ENCODE data around the gene SERGEF. TPM values are rescaled to one million over a fixed set of nuclear protein-coding genes. Genes with fewer than 3 reads are reported as not detected.

The SERGEF gene
- total RNA-seq, 1 donor from 2014 or later = 39.5 TPM

GRCh38 chr11:17989306-17989705 is 23.5 kb downstream of the SERGEF start:
- intact Hi-C loops (cut with micrococcal nuclease) = no loop called here
- H3K4me3 Mint-ChIP-seq (ENCODE audit: low read depth) = no peak overlapping the region
- peaks cover 40% of the 10 kb centered on the region for H3K36me3 Mint-ChIP-seq (ENCODE audit: low read depth)

GRCh38 chr11:17988465-17988864 is 24.4 kb downstream of the SERGEF start:
- Mint-ChIP-seq H3K36me3 (ENCODE audit: low read depth) (peaks cover 49% of the 10 kb centered on the region), H3K27ac (no peak overlapping the region), H3K27me3 (ENCODE audit: low read depth) (no peaks in the 10 kb centered on the region), H3K4me3 (ENCODE audit: low read depth) (no peak overlapping the region), H3K9me3 (no peaks in the 10 kb centered on the region), H3K4me1 (ENCODE audit: low read depth) (peaks cover 2% of the 10 kb centered on the region)
- DNase-seq (ENCODE audit: low spot score) = no peak
- intact Hi-C loops (cut with micrococcal nuclease) = no loop called here

More at GRCh38 chr11:17989306-17989705, 23.5 kb downstream of the SERGEF start:
- Mint-ChIP-seq H3K9me3 (no peaks in the 10 kb centered on the region), H3K27ac (no peak overlapping the region), H3K27me3 (ENCODE audit: low read depth) (no peaks in the 10 kb centered on the region), H3K4me1 (ENCODE audit: low read depth) (peaks cover 2% of the 10 kb centered on the region)
- no peak for DNase-seq (ENCODE audit: low spot score)

- H3K27ac Mint-ChIP-seq = no peak overlapping the region
- H3K9me3 Mint-ChIP-seq = no peaks in the 10 kb centered on the region
- intact Hi-C loops (cut with micrococcal nuclease) = no loop called here
- no peaks in the 10 kb centered on the region for H3K27me3 Mint-ChIP-seq (ENCODE audit: low read depth)
- H3K4me3 Mint-ChIP-seq (ENCODE audit: low read depth) = no peak overlapping the region
- peaks cover 2% of the 10 kb centered on the region for H3K4me1 Mint-ChIP-seq (ENCODE audit: low read depth)
- DNase-seq (ENCODE audit: low spot score) = no peak
- peaks cover 52% of the 10 kb centered on the region for H3K36me3 Mint-ChIP-seq (ENCODE audit: low read depth)
These were observed 25.0 kb downstream of the SERGEF start for GRCh38 chr11:17987826-17988225.

GRCh38 chr11:17986711-17987220 is 26.1 kb downstream of the SERGEF start:
- intact Hi-C loops (cut with micrococcal nuclease) = no loop called here
- H3K27ac Mint-ChIP-seq = no peak overlapping the region
- H3K9me3 Mint-ChIP-seq = no peaks in the 10 kb centered on the region
- no peaks in the 10 kb centered on the region for H3K4me1 Mint-ChIP-seq (ENCODE audit: low read depth)
- H3K36me3 Mint-ChIP-seq (ENCODE audit: low read depth) = peaks cover 48% of the 10 kb centered on the region
- DNase-seq (ENCODE audit: low spot score) = no peak
- H3K27me3 Mint-ChIP-seq (ENCODE audit: low read depth) = no peaks in the 10 kb centered on the region
- H3K4me3 Mint-ChIP-seq (ENCODE audit: low read depth) = no peak overlapping the region

- no peaks in the 10 kb centered on the region for H3K27me3 Mint-ChIP-seq (ENCODE audit: low read depth)
- intact Hi-C loops (cut with micrococcal nuclease) = no loop called here
- H3K4me1 Mint-ChIP-seq (ENCODE audit: low read depth) = no peaks in the 10 kb centered on the region
- DNase-seq (ENCODE audit: low spot score) = no peak
- H3K36me3 Mint-ChIP-seq (ENCODE audit: low read depth) = peaks cover 46% of the 10 kb centered on the region
- H3K9me3 Mint-ChIP-seq = no peaks in the 10 kb centered on the region
- H3K4me3 Mint-ChIP-seq (ENCODE audit: low read depth) = no peak overlapping the region
- H3K27ac Mint-ChIP-seq = no peak overlapping the region
These were observed 26.7 kb downstream of the SERGEF start for GRCh38 chr11:17986007-17986710.

- H3K4me1 Mint-ChIP-seq (ENCODE audit: low read depth) = no peaks in the 10 kb centered on the region
- DNase-seq (ENCODE audit: low spot score) = no peak
- H3K9me3 Mint-ChIP-seq = no peaks in the 10 kb centered on the region
- H3K27me3 Mint-ChIP-seq (ENCODE audit: low read depth) = no peaks in the 10 kb centered on the region
- intact Hi-C loops (cut with micrococcal nuclease) = no loop called here
- no peak overlapping the region for H3K4me3 Mint-ChIP-seq (ENCODE audit: low read depth)
- no peak overlapping the region for H3K27ac Mint-ChIP-seq
- H3K36me3 Mint-ChIP-seq (ENCODE audit: low read depth) = peaks cover 45% of the 10 kb centered on the region
These were observed 27.3 kb downstream of the SERGEF start for GRCh38 chr11:17985517-17985916.

- no peak for DNase-seq (ENCODE audit: low spot score)
- Mint-ChIP-seq H3K36me3 (ENCODE audit: low read depth) (peaks cover 42% of the 10 kb centered on the region), H3K9me3 (no peaks in the 10 kb centered on the region), H3K4me3 (ENCODE audit: low read depth) (no peak overlapping the region), H3K27me3 (ENCODE audit: low read depth) (no peaks in the 10 kb centered on the region), H3K4me1 (ENCODE audit: low read depth) (no peaks in the 10 kb centered on the region), H3K27ac (no peak overlapping the region)
- intact Hi-C loops (cut with micrococcal nuclease) = no loop called here
These were observed 29.3 kb downstream of the SERGEF start for GRCh38 chr11:17983569-17983968.

- no peak overlapping the region for H3K27ac Mint-ChIP-seq
- no peaks in the 10 kb centered on the region for H3K4me1 Mint-ChIP-seq (ENCODE audit: low read depth)
- peaks cover 20% of the 10 kb centered on the region for H3K36me3 Mint-ChIP-seq (ENCODE audit: low read depth)
- H3K27me3 Mint-ChIP-seq (ENCODE audit: low read depth) = no peaks in the 10 kb centered on the region
- peak; percentile 9 for DNase-seq (ENCODE audit: low spot score)
- intact Hi-C loops (cut with micrococcal nuclease) = loop anchor here (1.0 to 2.0 kb wide), 3 partner anchors 219 to 381 kb away; no protein-coding TSS in a partner anchor
- H3K9me3 Mint-ChIP-seq = no peaks in the 10 kb centered on the region
- no peak overlapping the region for H3K4me3 Mint-ChIP-seq (ENCODE audit: low read depth)
These were observed 33.0 kb downstream of the SERGEF start for GRCh38 chr11:17979770-17980371.

GRCh38 chr11:17978553-17979287 is 34.1 kb downstream of the SERGEF start:
- no peaks in the 10 kb centered on the region for H3K27me3 Mint-ChIP-seq (ENCODE audit: low read depth)
- DNase-seq (ENCODE audit: low spot score) = no peak
- H3K9me3 Mint-ChIP-seq = no peaks in the 10 kb centered on the region
- intact Hi-C loops (cut with micrococcal nuclease) = loop anchor here (1.0 to 2.0 kb wide), 2 partner anchors 218 to 247 kb away; no protein-coding TSS in a partner anchor
- no peaks in the 10 kb centered on the region for H3K4me1 Mint-ChIP-seq (ENCODE audit: low read depth)
- no peak overlapping the region for H3K27ac Mint-ChIP-seq
- H3K4me3 Mint-ChIP-seq (ENCODE audit: low read depth) = no peak overlapping the region
- peaks cover 10% of the 10 kb centered on the region for H3K36me3 Mint-ChIP-seq (ENCODE audit: low read depth)

- H3K4me1 Mint-ChIP-seq (ENCODE audit: low read depth) = no peaks in the 10 kb centered on the region
- peaks cover 2% of the 10 kb centered on the region for H3K9me3 Mint-ChIP-seq
- H3K36me3 Mint-ChIP-seq (ENCODE audit: low read depth) = peaks cover 12% of the 10 kb centered on the region
- DNase-seq (ENCODE audit: low spot score) = no peak
- H3K27me3 Mint-ChIP-seq (ENCODE audit: low read depth) = no peaks in the 10 kb centered on the region
- intact Hi-C loops (cut with micrococcal nuclease) = no loop called here
- H3K27ac Mint-ChIP-seq = no peak overlapping the region
- H3K4me3 Mint-ChIP-seq (ENCODE audit: low read depth) = no peak overlapping the region
These were observed 36.2 kb downstream of the SERGEF start for GRCh38 chr11:17976651-17977050.

- DNase-seq (ENCODE audit: low spot score) = no peak
- Mint-ChIP-seq H3K27ac (no peak overlapping the region), H3K4me1 (ENCODE audit: low read depth) (no peaks in the 10 kb centered on the region), H3K9me3 (peaks cover 5% of the 10 kb centered on the region), H3K27me3 (ENCODE audit: low read depth) (no peaks in the 10 kb centered on the region), H3K36me3 (ENCODE audit: low read depth) (peaks cover 29% of the 10 kb centered on the region), H3K4me3 (ENCODE audit: low read depth) (no peak overlapping the region)
- intact Hi-C loops (cut with micrococcal nuclease) = no loop called here
These were observed 38.6 kb downstream of the SERGEF start for GRCh38 chr11:17974246-17974645.

GRCh38 chr11:17972987-17973386 is 39.9 kb downstream of the SERGEF start:
- no peak overlapping the region for H3K4me3 Mint-ChIP-seq (ENCODE audit: low read depth)
- H3K36me3 Mint-ChIP-seq (ENCODE audit: low read depth) = peaks cover 29% of the 10 kb centered on the region
- DNase-seq (ENCODE audit: low spot score) = no peak
- H3K27ac Mint-ChIP-seq = no peak overlapping the region
- intact Hi-C loops (cut with micrococcal nuclease) = no loop called here
- H3K4me1 Mint-ChIP-seq (ENCODE audit: low read depth) = no peaks in the 10 kb centered on the region
- H3K27me3 Mint-ChIP-seq (ENCODE audit: low read depth) = no peaks in the 10 kb centered on the region
- H3K9me3 Mint-ChIP-seq = peaks cover 5% of the 10 kb centered on the region

GRCh38 chr11:17968206-17968605 is 44.6 kb downstream of the SERGEF start:
- DNase-seq (ENCODE audit: low spot score) = no peak
- peaks cover 5% of the 10 kb centered on the region for H3K9me3 Mint-ChIP-seq
- H3K4me1 Mint-ChIP-seq (ENCODE audit: low read depth) = peaks cover 2% of the 10 kb centered on the region
- no peak overlapping the region for H3K4me3 Mint-ChIP-seq (ENCODE audit: low read depth)
- peaks cover 28% of the 10 kb centered on the region for H3K36me3 Mint-ChIP-seq (ENCODE audit: low read depth)
- H3K27ac Mint-ChIP-seq = no peak overlapping the region
- no peaks in the 10 kb centered on the region for H3K27me3 Mint-ChIP-seq (ENCODE audit: low read depth)
- intact Hi-C loops (cut with micrococcal nuclease) = no loop called here
